ENCODE results near the gene TEX29. TPM values are rescaled to one million over a fixed set of nuclear protein-coding genes. Genes with fewer than 3 reads are reported as not detected.

The TEX29 gene
- total RNA-seq, 1 donor from 2014 or later: not detected

DNA sequence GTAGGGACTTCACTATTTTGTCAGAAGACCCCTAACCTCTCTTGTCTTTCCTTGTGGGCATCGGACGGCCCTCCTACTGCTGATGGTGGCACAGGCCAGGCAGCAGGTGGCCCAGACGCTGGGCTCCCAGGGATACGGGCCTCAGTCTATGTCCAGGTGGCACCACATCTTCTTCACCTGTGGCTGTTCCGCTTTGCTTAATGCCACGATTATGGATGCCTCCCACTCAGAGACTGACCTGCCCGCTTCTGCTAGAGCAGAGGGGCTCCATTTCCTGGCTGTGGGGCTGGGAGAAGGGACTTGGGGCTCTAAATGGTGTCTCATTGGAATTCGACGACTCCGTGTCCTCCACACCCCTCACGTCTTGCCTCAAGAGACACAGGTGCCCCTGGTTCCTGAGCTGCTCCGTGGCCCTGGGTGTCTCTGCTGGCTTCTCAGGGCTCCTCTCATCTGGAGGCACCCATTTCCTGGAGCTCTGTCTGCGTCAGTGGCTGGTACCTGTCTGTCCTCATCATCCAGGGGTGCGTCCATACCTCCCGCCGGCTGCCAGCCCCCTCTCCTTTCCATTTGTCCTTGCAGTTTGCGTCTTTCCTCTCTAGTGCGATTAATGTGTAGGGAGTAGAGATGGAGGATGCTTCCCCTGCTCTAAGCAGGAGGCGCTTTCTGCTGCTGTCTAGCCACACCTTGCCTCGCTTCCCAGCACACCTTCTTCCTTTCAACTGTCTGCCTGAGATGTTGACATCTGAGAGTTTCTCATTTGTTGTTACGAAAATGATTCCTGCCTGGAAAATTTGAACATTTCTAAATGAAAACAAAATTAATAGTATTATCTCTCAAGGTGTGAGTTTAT is 63.4 kb downstream of the TEX29 start:
- no peak for ATAC-seq
- no peak for DNase-seq (ENCODE audit: missing footprints)
- intact Hi-C loops (cut with DNase I): no loop called here

DNA sequence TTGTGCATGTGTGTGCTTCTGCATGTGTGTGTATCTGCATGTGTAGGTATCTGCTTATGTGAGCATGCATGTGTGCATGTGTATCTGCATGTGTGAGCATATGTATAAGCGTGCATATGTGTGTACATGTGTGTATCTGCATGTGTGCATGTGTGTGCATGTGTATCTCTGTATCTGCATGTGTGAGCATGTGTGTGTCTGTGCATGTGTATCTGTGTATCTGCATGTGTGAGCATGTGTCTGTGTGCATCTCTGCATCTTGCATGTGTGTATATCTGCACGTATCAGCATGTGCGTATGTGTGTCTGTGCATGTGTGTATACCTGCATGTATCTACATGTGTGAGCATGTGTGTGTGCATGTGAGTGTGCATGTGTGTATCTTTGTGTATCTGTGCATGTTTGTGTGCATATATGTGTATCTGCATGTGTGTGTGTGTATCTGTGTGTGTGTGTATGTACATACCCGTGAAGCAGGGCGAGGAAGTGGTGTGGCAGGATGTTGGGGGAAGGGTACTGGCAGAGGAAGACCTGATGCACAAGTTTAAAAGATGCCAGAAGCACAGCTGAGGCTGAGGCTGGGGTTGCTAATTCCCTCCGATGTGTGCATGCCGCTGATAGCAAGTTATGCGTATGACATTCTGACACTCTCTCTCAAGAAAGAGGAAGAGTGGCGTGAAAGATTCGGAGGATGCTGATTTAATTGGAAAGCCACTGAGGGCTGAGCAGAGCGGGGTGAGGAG is 64.2 kb downstream of the TEX29 start:
- ATAC-seq: no peak
- intact Hi-C loops (cut with DNase I): no loop called here
- no peak for DNase-seq (ENCODE audit: missing footprints)

GRCh38 chr13:111385183-111385857 is 64.9 kb downstream of the TEX29 start:
- DNase-seq (ENCODE audit: missing footprints) (peak; percentile 11), ATAC-seq (no peak)
- intact Hi-C loops (cut with DNase I): no loop called here

DNA sequence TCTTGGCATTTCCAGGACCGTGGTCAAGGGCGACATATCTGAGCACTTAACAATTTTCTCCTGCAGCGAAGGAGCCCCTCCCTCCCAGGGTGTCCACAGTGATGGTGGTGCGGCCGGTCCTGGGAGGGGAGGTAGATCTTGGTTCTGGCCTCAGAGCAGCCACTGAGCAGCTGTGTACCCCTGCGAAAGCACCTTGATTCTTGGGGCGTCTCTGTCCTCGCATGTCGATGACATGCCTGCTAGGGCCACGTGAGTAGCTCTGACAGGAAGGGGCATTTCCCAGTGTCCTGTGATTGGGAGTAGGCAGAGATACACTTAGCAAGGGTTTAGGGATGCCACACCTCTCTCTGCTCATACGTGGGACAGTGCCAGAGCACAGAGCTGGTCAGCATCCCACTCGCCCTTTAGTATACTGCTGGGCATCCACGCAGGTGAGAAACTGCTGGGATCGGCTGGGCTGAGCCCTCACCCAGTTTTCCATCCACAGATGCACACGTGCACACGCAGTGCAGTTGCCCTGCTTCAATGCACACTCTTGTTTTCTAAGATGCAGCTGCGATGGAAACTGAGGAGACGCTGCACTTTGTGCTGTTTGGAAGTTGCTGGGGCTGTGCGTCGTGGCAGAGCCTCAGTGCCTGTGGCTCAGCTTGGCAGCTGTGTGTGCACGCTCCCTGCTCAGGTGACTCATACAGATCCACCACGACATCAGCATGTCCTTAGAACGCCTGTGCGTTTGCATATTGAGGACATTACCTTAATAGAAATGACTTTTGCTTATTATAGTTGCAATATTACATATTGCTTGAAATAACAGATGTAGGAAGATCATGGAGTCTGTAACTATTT is 66.8 kb downstream of the TEX29 start:
- DNase-seq (ENCODE audit: missing footprints) (no peak), ATAC-seq (no peak)
- intact Hi-C loops (cut with DNase I): no loop called here

DNA sequence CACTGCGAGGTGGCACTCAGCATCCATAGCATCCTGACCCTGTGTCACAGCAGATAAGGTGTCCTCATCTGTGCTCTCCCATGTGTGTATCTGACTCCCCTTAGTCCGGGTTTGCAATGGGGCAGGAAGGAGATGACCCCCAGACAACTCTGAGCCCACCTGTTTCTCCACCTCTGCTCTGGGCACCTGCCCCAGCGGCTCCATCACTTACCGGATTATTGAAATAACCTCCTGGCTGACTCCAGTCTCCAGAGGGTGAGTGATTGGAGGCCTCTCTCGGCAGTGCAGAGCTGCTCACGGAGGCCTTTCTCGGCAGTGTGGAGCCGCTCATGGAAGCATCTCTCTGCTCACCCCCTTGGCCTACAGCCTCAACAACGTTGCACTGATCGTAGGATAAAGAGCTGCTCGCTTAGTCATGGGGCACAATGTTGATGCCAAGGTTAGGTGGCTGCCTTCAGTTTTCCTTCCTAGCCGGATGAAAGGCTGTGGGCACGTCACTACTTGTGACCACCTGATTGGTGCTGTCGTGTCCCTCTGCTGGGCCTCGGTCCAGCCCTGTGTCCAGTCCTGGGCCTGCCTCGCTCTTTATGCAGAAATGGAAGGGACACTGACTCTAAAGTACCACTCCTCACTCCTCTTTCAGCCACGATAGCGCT is 67.6 kb downstream of the TEX29 start:
- ATAC-seq (no peak), DNase-seq (ENCODE audit: missing footprints) (no peak)
- intact Hi-C loops (cut with DNase I): no loop called here

DNA sequence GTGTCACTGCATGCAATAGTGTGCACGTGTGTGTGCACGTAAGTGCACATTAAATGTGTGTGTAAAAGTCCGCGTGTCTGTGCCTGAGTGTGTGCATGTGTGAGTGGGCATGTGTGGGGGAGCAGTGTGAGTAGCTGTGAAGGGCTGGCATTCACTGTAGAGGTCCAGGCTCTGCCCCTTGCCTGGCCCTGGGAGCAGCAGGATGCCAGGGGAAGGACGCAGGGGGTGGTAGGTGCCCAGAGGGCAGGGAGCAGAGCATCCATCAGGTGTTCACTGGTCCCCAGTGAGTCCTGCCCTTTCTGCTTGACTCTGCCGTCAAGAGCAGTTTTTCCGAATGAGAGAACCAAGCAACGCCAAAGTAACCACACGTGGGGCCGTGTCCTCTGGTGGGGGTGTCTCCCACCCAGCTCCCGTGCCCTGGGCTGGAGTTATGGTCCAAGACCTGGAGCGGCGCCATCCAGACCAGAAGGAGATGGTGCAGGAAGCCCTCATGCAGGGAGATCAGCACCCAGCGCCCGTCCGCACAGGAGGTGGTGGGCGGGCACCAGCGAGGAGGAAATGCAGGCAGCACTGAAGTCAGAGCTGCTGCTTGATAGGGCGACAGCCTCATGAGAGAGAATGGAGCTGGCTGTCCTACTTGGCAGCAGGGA is 68.5 kb downstream of the TEX29 start:
- intact Hi-C loops (cut with DNase I): no loop called here
- DNase-seq (ENCODE audit: missing footprints) (no peak), ATAC-seq (no peak)

GRCh38 chr13:111389621-111390521 is 69.4 kb downstream of the TEX29 start:
- intact Hi-C loops (cut with DNase I): no loop called here
- DNase-seq (ENCODE audit: missing footprints) (no peak), ATAC-seq (no peak)

- DNase-seq (ENCODE audit: missing footprints) (no peak), ATAC-seq (no peak)
These were observed 70.3 kb downstream of the TEX29 start for GRCh38 chr13:111390522-111391270.

DNA sequence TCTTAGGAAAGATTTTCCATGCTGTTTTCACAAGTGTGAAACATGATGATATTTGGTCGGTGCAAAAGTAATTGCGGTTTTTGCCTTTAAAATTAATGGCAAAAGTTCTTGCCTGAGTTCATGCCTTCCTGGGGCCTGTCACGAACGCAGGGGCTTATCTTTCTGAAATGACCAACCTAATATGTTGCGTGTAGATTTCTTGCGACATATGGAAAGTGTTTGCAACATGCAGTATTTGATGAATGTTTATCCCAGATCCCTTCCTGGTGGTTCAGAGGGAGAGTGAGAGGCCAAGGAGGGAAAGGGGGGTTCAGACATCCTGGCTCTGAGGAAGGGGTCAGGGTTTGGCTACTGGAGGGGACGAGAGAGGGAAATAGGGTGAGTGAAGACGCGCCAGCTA is 72.0 kb downstream of the TEX29 start:
- intact Hi-C loops (cut with DNase I): no loop called here
- ATAC-seq (no peak), DNase-seq (ENCODE audit: missing footprints) (no peak)

More at GRCh38 chr13:111390522-111391270, 70.3 kb downstream of the TEX29 start:
- intact Hi-C loops (cut with DNase I): no loop called here

GRCh38 chr13:111393221-111393790 is 72.9 kb downstream of the TEX29 start:
- peak; percentile 17 for DNase-seq (ENCODE audit: missing footprints)

More at GRCh38 chr13:111393221-111393790, 72.9 kb downstream of the TEX29 start:
- no peak for ATAC-seq
- intact Hi-C loops (cut with DNase I): no loop called here

Other genes starting within 250 kb of the TEX29 start
- 50.6 TPM for gene ARHGEF7, start 205.3 kb upstream of the TEX29 start, total RNA-seq

Data from Right ventricle myocardium inferior (tissue), 1 donor.